GM21515 (cell line): ENCODE measurements around the gene MAP4K3.
A peak's percentile ranks its signal among the peaks of the same experiment; 100 is the strongest.

Experiments
- ATAC-seq: cut with Tn5 transposase; IDR thresholded peaks from one replicate; pipeline ENCODE4 v1.9.1; 2021; ENCODE audit not compliant: unreplicated experiment

Gene MAP4K3

GRCh38 chr2:39445934-39446333, 8.8 kb upstream of the MAP4K3 start:
- no peak for ATAC-seq

- ATAC-seq, result no peak
Measured at GRCh38 chr2:39443009-39443408, 5.9 kb upstream of the MAP4K3 start.

DNA sequence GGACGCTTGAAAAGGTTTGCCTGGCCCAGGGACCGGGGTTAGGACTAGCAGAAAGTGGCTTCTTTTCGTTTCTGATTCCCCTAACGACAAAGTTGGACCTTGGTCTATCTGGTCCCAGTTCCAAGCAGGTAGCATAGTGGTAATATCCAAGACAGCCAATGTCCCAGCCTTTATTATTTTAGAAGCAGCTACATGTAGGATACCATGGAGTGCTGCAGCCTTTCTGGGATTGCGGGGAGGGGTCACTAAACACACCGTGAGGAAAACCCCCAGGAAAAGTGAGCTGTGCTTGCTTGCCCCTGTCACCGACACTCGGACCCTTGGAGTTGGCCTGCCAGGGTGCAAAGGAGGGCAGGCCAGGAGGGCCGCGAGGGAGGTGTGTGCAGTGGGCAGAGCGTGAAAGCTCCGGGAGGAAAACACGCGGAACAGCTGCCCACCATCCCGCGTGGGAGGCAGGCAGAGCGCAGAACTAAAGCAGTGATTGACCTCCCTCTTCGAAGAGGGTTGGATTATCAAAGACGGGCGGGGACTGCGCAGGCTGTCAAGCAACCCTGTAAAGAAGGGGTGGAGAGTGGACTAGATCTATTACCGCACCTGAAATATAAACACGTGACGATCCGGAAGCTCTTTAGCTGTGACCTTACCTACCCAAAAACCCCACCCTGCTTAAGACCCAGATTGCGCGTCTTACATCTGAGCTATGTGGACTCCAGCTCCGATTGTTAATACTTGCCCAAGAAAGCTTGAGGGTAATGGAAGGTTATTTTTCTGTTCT, 624 bp upstream of the MAP4K3 start:
- ATAC-seq, result peak; percentile 29

GRCh38 chr2:39435741-39436591, 1.1 kb downstream of the MAP4K3 start:
- ATAC-seq, result peak; percentile 2

DNA sequence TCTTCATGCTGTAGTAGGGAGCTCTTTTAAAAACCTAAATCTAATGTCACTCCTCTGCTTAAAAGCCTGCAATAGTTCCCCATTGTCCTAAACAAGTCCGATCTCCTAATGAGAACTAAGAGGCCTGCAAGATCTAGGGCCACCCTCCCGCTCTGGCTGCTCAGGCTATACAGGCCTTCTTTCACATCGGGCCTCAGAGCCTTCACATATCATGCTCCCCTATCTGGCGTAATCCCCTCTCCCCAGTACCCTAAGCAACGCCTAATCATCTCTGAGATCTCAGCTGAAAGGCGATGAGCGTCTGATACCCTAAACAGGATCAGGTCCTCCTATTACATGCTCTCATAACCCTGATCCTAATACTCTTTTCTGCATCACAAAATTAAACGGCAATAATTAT, 1.9 kb downstream of the MAP4K3 start:
- no peak for ATAC-seq

- ATAC-seq, result no peak
Measured at GRCh38 chr2:39434233-39434897, 2.7 kb downstream of the MAP4K3 start.

DNA sequence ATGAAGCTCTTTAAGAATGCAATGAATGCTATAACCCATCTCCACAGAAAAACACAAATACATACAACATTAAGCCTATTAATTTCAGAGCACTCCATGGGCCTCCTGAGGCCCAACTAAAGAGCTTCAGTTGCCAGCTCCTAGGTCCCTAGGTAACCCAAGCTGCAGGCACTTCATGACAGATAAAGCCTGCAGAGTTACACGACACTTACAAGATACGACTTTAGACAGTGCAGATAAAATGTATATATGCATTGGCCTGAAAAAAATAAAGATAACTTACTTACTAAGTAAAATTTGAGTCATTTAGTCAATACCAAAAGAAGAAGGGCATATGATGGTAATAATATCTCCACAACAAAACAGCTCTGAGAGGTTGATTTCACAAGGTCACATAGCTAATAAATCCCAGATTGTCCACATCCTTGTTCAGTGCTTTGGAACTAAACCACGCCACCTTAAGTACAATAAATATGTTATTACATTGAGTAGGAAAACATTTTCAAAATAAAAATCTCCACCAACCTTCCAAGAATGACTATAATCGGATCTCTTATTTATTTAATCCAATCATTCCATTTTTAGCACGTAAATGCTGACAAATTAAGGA, 3.4 kb downstream of the MAP4K3 start:
- no peak for ATAC-seq

GRCh38 chr2:39432701-39433100, 4.4 kb downstream of the MAP4K3 start:
- ATAC-seq, result no peak

GRCh38 chr2:39431592-39432316, 5.3 kb downstream of the MAP4K3 start:
- no peak for ATAC-seq

- no peak for ATAC-seq
Measured at GRCh38 chr2:39429746-39430145, 7.3 kb downstream of the MAP4K3 start.

DNA sequence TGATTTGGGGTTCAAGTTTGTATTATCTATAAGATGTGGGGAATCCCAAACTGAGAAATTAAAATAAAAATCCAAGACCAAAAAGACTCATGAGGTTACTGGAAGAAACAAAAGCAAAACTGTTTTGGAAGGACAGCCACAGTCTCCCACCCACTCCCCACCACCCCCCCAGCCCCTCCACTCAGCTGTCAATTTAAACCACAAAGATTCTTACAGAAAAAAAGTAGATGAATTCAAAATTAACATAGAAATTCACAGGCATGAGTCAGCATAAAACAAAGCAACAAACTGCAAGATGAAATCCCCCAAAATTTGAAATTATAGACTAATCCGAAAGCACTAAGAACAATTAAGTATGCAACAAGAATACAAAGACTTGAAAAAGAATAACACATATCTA, 12.1 kb downstream of the MAP4K3 start:
- ATAC-seq, result no peak

- ATAC-seq, result no peak
Measured at GRCh38 chr2:39422700-39423099, 14.4 kb downstream of the MAP4K3 start.

GRCh38 chr2:39421354-39421753, 15.7 kb downstream of the MAP4K3 start:
- ATAC-seq, result no peak

DNA sequence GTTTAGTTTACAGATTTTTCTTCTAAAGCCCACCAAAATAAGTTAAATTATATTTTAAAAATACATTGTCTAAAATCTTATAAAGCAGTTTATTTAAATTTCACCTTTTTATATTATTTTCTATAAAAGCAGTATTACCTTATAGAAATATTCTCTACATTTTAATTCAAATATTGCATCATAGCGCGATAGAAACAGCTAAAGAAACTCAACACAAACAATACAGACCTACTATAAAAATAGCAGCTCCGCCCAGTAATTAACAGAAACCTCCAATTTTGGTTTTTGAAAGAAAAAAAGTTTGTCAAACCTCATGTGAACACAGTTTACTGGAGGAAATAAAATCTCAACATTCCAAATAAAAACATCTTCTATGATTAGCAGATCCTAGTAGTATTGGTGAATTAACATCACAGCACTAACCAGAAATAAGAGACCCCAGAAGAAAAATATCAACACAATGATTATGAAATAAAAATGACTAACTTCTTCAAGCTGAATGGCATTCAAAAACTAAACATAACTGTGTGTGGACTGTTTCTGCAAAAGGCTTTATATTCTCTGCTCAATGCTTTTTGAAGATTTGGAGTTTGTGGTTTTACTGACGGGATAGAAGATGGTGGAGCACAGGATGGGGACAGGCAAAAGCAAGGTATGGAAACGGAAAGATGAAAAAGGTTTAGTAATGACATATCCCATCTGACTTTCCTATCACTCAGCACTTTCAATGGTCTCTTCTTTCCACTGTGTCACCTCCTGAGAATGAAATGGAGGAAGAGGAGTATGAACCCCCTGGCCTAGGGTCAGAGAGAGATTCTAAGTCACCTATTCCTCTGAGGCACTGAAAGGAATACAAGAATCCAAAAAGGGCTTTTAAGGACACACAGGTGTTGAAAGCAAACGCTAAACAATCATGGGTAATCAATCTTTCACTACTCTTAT, 17.5 kb downstream of the MAP4K3 start:
- ATAC-seq, result no peak

DNA sequence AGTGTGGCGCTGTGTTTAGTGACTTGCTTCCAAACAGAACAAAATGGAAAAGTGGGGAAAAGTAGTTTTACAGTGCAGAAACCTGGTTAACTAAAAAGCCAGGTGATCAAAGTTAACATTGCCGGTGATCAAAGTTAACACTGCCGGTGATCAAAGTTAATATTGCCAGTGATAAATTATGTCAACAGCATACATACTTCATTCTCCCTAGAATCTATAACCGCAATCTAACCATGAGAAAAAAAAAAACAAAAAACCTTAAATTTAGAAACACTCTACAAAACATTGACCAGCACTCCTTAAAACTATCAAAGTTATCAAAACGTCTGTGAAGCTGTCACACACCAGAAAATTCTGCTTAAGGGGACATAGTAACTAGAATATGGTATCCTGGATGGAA, 18.6 kb downstream of the MAP4K3 start:
- ATAC-seq, result no peak

DNA sequence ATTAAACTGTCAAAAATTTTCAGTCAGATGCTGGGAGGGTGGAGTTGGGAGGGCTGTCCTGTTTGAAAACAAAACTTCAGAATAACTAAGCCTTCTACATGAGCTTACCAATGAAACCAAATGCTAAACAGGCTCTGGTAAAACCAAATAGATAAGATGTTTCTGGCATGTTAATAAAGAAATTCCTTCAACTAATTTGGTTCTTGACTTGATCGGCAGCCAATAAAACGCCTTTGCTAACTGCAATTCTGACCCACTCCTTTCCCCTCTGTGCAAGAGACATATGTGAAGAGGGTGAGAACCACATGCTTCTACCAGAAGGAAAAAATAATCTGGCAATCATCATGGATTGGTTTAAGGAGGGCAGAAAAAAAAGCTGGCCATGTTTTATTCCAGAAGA, 20.9 kb downstream of the MAP4K3 start:
- no peak for ATAC-seq

DNA sequence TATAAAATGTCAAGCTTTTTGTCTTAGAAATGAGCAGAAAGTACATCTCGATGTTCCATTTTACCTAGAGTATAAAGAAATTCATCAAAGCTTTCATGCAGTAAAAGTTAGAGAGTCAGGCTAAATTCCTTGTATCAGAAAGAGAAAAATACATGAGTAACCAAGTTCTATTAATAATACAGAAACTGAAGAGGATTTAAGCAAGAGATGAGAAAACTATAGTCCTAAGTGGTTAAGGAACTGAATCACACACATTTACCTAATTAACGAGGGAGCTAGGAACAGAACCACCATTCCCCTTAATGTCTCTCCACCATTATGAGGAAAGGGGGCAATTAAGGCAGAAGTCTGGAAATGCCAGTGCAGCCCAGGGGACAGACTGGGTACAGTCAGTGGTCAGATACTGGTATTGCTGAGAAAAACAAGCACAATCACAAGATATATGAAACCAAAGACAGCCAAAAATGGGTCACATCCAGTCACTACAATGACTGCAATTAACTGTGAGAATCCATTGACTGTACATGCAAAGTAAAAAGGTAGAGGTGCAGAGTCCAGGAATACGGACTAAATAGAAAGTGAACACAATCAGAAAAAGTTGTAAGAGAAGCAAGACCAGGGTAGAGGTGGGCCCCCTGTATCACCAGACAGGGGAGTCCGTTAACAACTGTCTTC, 23.9 kb downstream of the MAP4K3 start:
- no peak for ATAC-seq

- ATAC-seq, result no peak
Measured at GRCh38 chr2:39411181-39411944, 25.7 kb downstream of the MAP4K3 start.
